NCI-H1417 treated with DMSO at 0.1 percent for 48 hours (cell line): ENCODE data around the gene BAHCC1.

Experiments used
- DNase-seq: peaks from one replicate; lab custom pipeline; 2025; lab: John Stamatoyannopoulos, UW

The BAHCC1 gene

GRCh38 chr17:81386646-81387099 is 8.6 kb upstream of the BAHCC1 start:
- DNase-seq = no peak

GRCh38 chr17:81387100-81388090 is 7.9 kb upstream of the BAHCC1 start:
- no peak for DNase-seq

- no peak for DNase-seq
These were observed 7.1 kb upstream of the BAHCC1 start for GRCh38 chr17:81388091-81388611.

- DNase-seq = no peak
These were observed 6.5 kb upstream of the BAHCC1 start for GRCh38 chr17:81388612-81389367.

- DNase-seq = no peak
These were observed 5.7 kb upstream of the BAHCC1 start for GRCh38 chr17:81389585-81389984.

- no peak for DNase-seq
These were observed 5.0 kb upstream of the BAHCC1 start for GRCh38 chr17:81390029-81390872.

GRCh38 chr17:81390873-81391255 is 4.4 kb upstream of the BAHCC1 start:
- DNase-seq = no peak

GRCh38 chr17:81391293-81391935 is 3.8 kb upstream of the BAHCC1 start:
- DNase-seq = no peak

- no peak for DNase-seq
These were observed 3.0 kb upstream of the BAHCC1 start for GRCh38 chr17:81391936-81392908.

GRCh38 chr17:81392909-81393654 is 2.2 kb upstream of the BAHCC1 start:
- no peak for DNase-seq

GRCh38 chr17:81393684-81394376 is 1.4 kb upstream of the BAHCC1 start:
- DNase-seq = peak; percentile 87

- no peak for DNase-seq
These were observed 808 bp upstream of the BAHCC1 start for GRCh38 chr17:81394377-81394920.

GRCh38 chr17:81395600-81396277 is 482 bp downstream of the BAHCC1 start:
- DNase-seq = no peak

GRCh38 chr17:81396278-81396721 is 1.0 kb downstream of the BAHCC1 start:
- DNase-seq = no peak

GRCh38 chr17:81396722-81397313 is 1.6 kb downstream of the BAHCC1 start:
- no peak for DNase-seq

GRCh38 chr17:81397314-81398175 is 2.3 kb downstream of the BAHCC1 start:
- DNase-seq = no peak
